Ascending aorta (tissue), 2 donors: ENCODE results near the gene DDTL. TPM values are rescaled to one million over a fixed set of nuclear protein-coding genes. Genes with fewer than 3 reads are reported as not detected.
"Not testable (repeated sequence)": the region's sequence is repeated elsewhere in the genome, so short reads cannot be mapped to it uniquely, and the experiment has no call there.

Experiments
- DNase-seq, 2 donors: peaks; one replicate each; pipeline ENCODE4 v3.0.0-alpha.2; 2019; ENCODE audit warnings: low spot score in 2 of 2
- H3K27ac ChIP-seq, 2 donors: fragments of 200-600 bp; sonication (generic); one replicate each; pipeline ENCODE4 v1.5.1; 2016 to 2017; ENCODE audit warnings: mild to moderate bottlenecking in 1 of 2
- H3K27me3 ChIP-seq: fragments of 200-600 bp; sonication (generic); one replicate; pipeline ENCODE4 v1.5.1; 2017
- H3K36me3 ChIP-seq, 2 donors: fragments of 200-600 bp; sonication (generic); one replicate each; pipeline ENCODE4 v1.5.1; 2016
- H3K4me1 ChIP-seq, 2 donors: fragments of 200-600 bp; sonication (generic); one replicate each; pipeline ENCODE4 v1.5.1; 2016 to 2017; ENCODE audit warnings: mild to moderate bottlenecking in 1 of 2
- H3K4me3 ChIP-seq, 2 donors: fragments of 200-600 bp; sonication (generic); one replicate each; pipeline ENCODE4 v1.5.1; 2016 to 2017; ENCODE audit warnings: mild to moderate bottlenecking in 1 of 2
- H3K9me3 ChIP-seq, 2 donors: fragments of 200-600 bp; sonication (generic); one replicate each; pipeline ENCODE4 v1.5.1; 2016
- CTCF ChIP-seq, 3 experiments: fragments of 200-600 bp in 2 of 3; fragments of 450-650 bp in 1 of 3; sonication (generic) in 2 of 3; IDR thresholded peaks; one replicate each; pipeline ENCODE4 v1.5.1; 2016 to 2019; ENCODE audit warnings: antibody characterized with exemption in 3 of 3, mild to moderate bottlenecking in 1 of 3, moderate library complexity in 1 of 3
- intact Hi-C: fragments of 100-400 bp; cut with DNase I; formaldehyde crosslinking; loops from one replicate; pipeline ENCODE4 v1.15.1; 2023
- total RNA-seq: library from RNA; depleted of rRNA; stranded (reverse); fragments of >200 nt; gene quantifications from one replicate; pipeline ENCODE4 v1.1.0, GENCODE V29; 2016

DDTL gene
- total RNA-seq, 1 donor from 2014 or later = not detected

GRCh38 chr22:23997092-23997491 is 30.4 kb downstream of the DDTL start:
- TF ChIP-seq CTCF (IDR thresholded peaks at IDR 0.05) = no peak
- intact Hi-C loops = no loop called here

GRCh38 chr22:23999779-24000178 is 33.1 kb downstream of the DDTL start:
- H3K36me3 ChIP-seq, H3K4me3 ChIP-seq, intact Hi-C loops, DNase-seq, H3K4me1 ChIP-seq, H3K27me3 ChIP-seq, H3K27ac ChIP-seq, H3K9me3 ChIP-seq: not testable (repeated sequence)

More at GRCh38 chr22:23997092-23997491, 30.4 kb downstream of the DDTL start:
- no peak for DNase-seq
- H3K27ac ChIP-seq = no peak overlapping the region
- H3K4me1 ChIP-seq = no peaks in the 10 kb centered on the region
- H3K36me3 ChIP-seq = no peaks in the 10 kb centered on the region
- no peak overlapping the region for H3K4me3 ChIP-seq
- no peaks in the 10 kb centered on the region for H3K27me3 ChIP-seq
- H3K9me3 ChIP-seq = no peaks in the 10 kb centered on the region

GRCh38 chr22:24001314-24001713 is 34.6 kb downstream of the DDTL start:
- no peak for TF ChIP-seq CTCF (IDR thresholded peaks at IDR 0.05)
- Histone ChIP-seq H3K36me3 (no peaks in the 10 kb centered on the region), H3K27me3 (no peaks in the 10 kb centered on the region), H3K4me1 (peaks cover 0 to 5% of the 10 kb centered on the region in 2 donors), H3K9me3 (no peaks in the 10 kb centered on the region), H3K27ac (no peak overlapping the region), H3K4me3 (no peak overlapping the region)
- intact Hi-C loops = no loop called here
- no peak for DNase-seq

GRCh38 chr22:24002272-24002671 is 35.6 kb downstream of the DDTL start:
- DNase-seq = no peak
- Histone ChIP-seq H3K36me3 (no peaks in the 10 kb centered on the region), H3K27ac (no peak overlapping the region), H3K9me3 (no peaks in the 10 kb centered on the region), H3K27me3 (no peaks in the 10 kb centered on the region), H3K4me3 (no peak overlapping the region), H3K4me1 (peaks cover 0 to 5% of the 10 kb centered on the region in 2 donors)
- no peak for TF ChIP-seq CTCF (IDR thresholded peaks at IDR 0.05)
- intact Hi-C loops = no loop called here

- no peak for TF ChIP-seq CTCF (IDR thresholded peaks at IDR 0.05)
- H3K27me3 ChIP-seq = no peaks in the 10 kb centered on the region
- DNase-seq = no peak
- intact Hi-C loops = no loop called here
- H3K4me1 ChIP-seq = peaks cover 0 to 5% of the 10 kb centered on the region in 2 donors
- H3K9me3 ChIP-seq = no peaks in the 10 kb centered on the region
- H3K4me3 ChIP-seq = no peak overlapping the region
- H3K36me3 ChIP-seq = no peaks in the 10 kb centered on the region
- H3K27ac ChIP-seq = no peak overlapping the region
Observed at GRCh38 chr22:24002851-24003250, 36.2 kb downstream of the DDTL start.

GRCh38 chr22:24003887-24004286 is 37.2 kb downstream of the DDTL start:
- no peaks in the 10 kb centered on the region for H3K27me3 ChIP-seq
- no peak overlapping the region for H3K27ac ChIP-seq
- no peaks in the 10 kb centered on the region for H3K9me3 ChIP-seq
- TF ChIP-seq CTCF (IDR thresholded peaks at IDR 0.05) = no peak
- peaks cover 0 to 5% of the 10 kb centered on the region in 2 donors for H3K4me1 ChIP-seq
- no peak overlapping the region for H3K4me3 ChIP-seq
- intact Hi-C loops = no loop called here
- H3K36me3 ChIP-seq = no peaks in the 10 kb centered on the region
- no peak for DNase-seq
